GM21447 (cell line): ENCODE measurements around the gene ANKS1A.
"Not testable (repeated sequence)": the region's sequence is repeated elsewhere in the genome, so short reads cannot be mapped to it uniquely, and the experiment has no call there.

Source experiments
- ATAC-seq: cut with Tn5 transposase; IDR thresholded peaks from one replicate; pipeline ENCODE4 v1.9.1; 2021; ENCODE audit not compliant: unreplicated experiment

Gene ANKS1A

GRCh38 chr6:34986845-34987246 is 97.8 kb downstream of the ANKS1A start:
- no peak for ATAC-seq

GRCh38 chr6:34987506-34987905 is 98.5 kb downstream of the ANKS1A start:
- ATAC-seq, result no peak

- ATAC-seq, result no peak
These were observed 102.0 kb downstream of the ANKS1A start for GRCh38 chr6:34990971-34991560.

- ATAC-seq, result no peak
These were observed 103.3 kb downstream of the ANKS1A start for GRCh38 chr6:34992376-34992775.

GRCh38 chr6:34993213-34993612 is 104.2 kb downstream of the ANKS1A start:
- ATAC-seq, result no peak

- no peak for ATAC-seq
These were observed 105.6 kb downstream of the ANKS1A start for GRCh38 chr6:34994693-34995092.

GRCh38 chr6:34998417-34998816 is 109.4 kb downstream of the ANKS1A start:
- ATAC-seq, result not testable (repeated sequence)

- not testable (repeated sequence) for ATAC-seq
These were observed 110.1 kb downstream of the ANKS1A start for GRCh38 chr6:34999153-34999552.

- ATAC-seq, result not testable (repeated sequence)
These were observed 110.9 kb downstream of the ANKS1A start for GRCh38 chr6:34999962-35000361.

GRCh38 chr6:35001349-35001748 is 112.3 kb downstream of the ANKS1A start:
- not testable (repeated sequence) for ATAC-seq

GRCh38 chr6:35003886-35004530 is 115.0 kb downstream of the ANKS1A start:
- ATAC-seq, result not testable (repeated sequence)

GRCh38 chr6:35007016-35007415 is 118.0 kb downstream of the ANKS1A start:
- no peak for ATAC-seq

GRCh38 chr6:35008858-35009257 is 119.8 kb downstream of the ANKS1A start:
- ATAC-seq, result no peak

- no peak for ATAC-seq
These were observed 122.3 kb downstream of the ANKS1A start for GRCh38 chr6:35011096-35012041.

GRCh38 chr6:35013701-35014100 is 124.6 kb downstream of the ANKS1A start:
- ATAC-seq, result no peak

- ATAC-seq, result no peak
These were observed 125.3 kb downstream of the ANKS1A start for GRCh38 chr6:35014341-35014740.

GRCh38 chr6:35014786-35015185 is 125.7 kb downstream of the ANKS1A start:
- ATAC-seq, result no peak

- ATAC-seq, result no peak
These were observed 126.4 kb downstream of the ANKS1A start for GRCh38 chr6:35015476-35015875.

- ATAC-seq, result no peak
These were observed 126.9 kb downstream of the ANKS1A start for GRCh38 chr6:35015996-35016395.

GRCh38 chr6:35016502-35017321 is 127.7 kb downstream of the ANKS1A start:
- no peak for ATAC-seq
